ENCODE measurements around the gene GNPTAB.

DNA sequence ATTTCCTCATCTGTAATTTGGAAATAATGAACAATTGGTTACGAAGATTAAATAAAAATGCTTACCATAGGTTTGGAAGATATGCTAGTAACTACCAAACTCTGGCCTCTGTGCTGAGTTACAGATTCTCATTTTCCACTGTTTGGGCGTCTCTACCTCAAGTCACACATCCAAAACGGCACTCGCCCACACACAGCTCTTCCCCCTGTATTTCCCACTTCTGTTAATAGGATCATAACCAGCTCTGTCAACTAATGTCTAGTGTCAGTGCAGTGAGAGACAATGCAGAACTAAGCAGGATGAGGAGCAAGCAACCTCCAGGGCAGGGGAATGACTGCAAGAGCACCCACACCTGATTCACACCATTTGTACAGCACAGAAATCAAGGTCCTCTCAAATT is 80.6 kb downstream of the GNPTAB start:
- TF ChIP-seq, protein P1, sequence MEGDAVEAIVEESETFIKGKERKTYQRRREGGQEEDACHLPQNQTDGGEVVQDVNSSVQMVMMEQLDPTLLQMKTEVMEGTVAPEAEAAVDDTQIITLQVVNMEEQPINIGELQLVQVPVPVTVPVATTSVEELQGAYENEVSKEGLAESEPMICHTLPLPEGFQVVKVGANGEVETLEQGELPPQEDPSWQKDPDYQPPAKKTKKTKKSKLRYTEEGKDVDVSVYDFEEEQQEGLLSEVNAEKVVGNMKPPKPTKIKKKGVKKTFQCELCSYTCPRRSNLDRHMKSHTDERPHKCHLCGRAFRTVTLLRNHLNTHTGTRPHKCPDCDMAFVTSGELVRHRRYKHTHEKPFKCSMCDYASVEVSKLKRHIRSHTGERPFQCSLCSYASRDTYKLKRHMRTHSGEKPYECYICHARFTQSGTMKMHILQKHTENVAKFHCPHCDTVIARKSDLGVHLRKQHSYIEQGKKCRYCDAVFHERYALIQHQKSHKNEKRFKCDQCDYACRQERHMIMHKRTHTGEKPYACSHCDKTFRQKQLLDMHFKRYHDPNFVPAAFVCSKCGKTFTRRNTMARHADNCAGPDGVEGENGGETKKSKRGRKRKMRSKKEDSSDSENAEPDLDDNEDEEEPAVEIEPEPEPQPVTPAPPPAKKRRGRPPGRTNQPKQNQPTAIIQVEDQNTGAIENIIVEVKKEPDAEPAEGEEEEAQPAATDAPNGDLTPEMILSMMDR (conservative IDR thresholded peaks at IDR 0.05; ENCODE audit: low read depth, low read length) = no peak
- TF ChIP-seq POLR2A (IDR thresholded peaks at IDR 0.05; ENCODE audit: low read depth, low read length) = no peak
